ENCODE results near the gene ACTN4.

GRCh38 chr19:38736036-38736412 lies 88.6 kb downstream of the ACTN4 start:
- TF ChIP-seq CTCF (IDR thresholded peaks at IDR 0.05) (no peak), POLR2A (IDR thresholded peaks at IDR 0.05) (no peak)

Data from heart left ventricle (tissue), 13 donors.